ENCODE results near the gene PEX5L.
A peak's percentile ranks its signal among the peaks of the same experiment; 100 is the strongest.

PEX5L gene

GRCh38 chr3:179829401-179829800 lies 207.3 kb downstream of the PEX5L start:
- Mint-ChIP-seq H3K4me3 (no peak overlapping the region), H3K27ac (no peak overlapping the region), H3K9me3 (ENCODE audit: low read depth) (no peaks in the 10 kb centered on the region), H3K36me3 (no peaks in the 10 kb centered on the region), H3K27me3 (no peaks in the 10 kb centered on the region), H3K4me1 (ENCODE audit: low read depth) (no peaks in the 10 kb centered on the region)

GRCh38 chr3:179828738-179829137 lies 208.0 kb downstream of the PEX5L start:
- Mint-ChIP-seq H3K27me3 (no peaks in the 10 kb centered on the region), H3K4me1 (ENCODE audit: low read depth) (no peaks in the 10 kb centered on the region)

GRCh38 chr3:179826247-179826637 lies 210.5 kb downstream of the PEX5L start:
- Mint-ChIP-seq H3K27me3 (peaks cover 1% of the 10 kb centered on the region), H3K4me3 (no peak overlapping the region), H3K27ac (no peak overlapping the region), H3K4me1 (ENCODE audit: low read depth) (no peaks in the 10 kb centered on the region), H3K9me3 (ENCODE audit: low read depth) (no peaks in the 10 kb centered on the region), H3K36me3 (no peaks in the 10 kb centered on the region)

More at GRCh38 chr3:179828738-179829137, 208.0 kb downstream of the PEX5L start:
- Mint-ChIP-seq H3K27ac (no peak overlapping the region), H3K9me3 (ENCODE audit: low read depth) (no peaks in the 10 kb centered on the region), H3K36me3 (no peaks in the 10 kb centered on the region), H3K4me3 (no peak overlapping the region)

- Mint-ChIP-seq H3K27ac (no peak overlapping the region), H3K27me3 (peaks cover 2% of the 10 kb centered on the region), H3K9me3 (ENCODE audit: low read depth) (no peaks in the 10 kb centered on the region), H3K36me3 (no peaks in the 10 kb centered on the region), H3K4me1 (ENCODE audit: low read depth) (no peaks in the 10 kb centered on the region), H3K4me3 (no peak overlapping the region)
These were observed 211.1 kb downstream of the PEX5L start for GRCh38 chr3:179825527-179826246.

GRCh38 chr3:179822296-179822695 lies 214.4 kb downstream of the PEX5L start:
- H3K27me3 Mint-ChIP-seq: peaks cover 5% of the 10 kb centered on the region
- H3K4me1 Mint-ChIP-seq (ENCODE audit: low read depth): no peaks in the 10 kb centered on the region
- H3K36me3 Mint-ChIP-seq: no peaks in the 10 kb centered on the region
- no peak overlapping the region for H3K4me3 Mint-ChIP-seq
- no peaks in the 10 kb centered on the region for H3K9me3 Mint-ChIP-seq (ENCODE audit: low read depth)
- no peak overlapping the region for H3K27ac Mint-ChIP-seq

GRCh38 chr3:179819379-179819778 lies 217.4 kb downstream of the PEX5L start:
- H3K9me3 Mint-ChIP-seq (ENCODE audit: low read depth): no peaks in the 10 kb centered on the region
- no peaks in the 10 kb centered on the region for H3K4me1 Mint-ChIP-seq (ENCODE audit: low read depth)
- peaks cover 5% of the 10 kb centered on the region for H3K27me3 Mint-ChIP-seq
- H3K4me3 Mint-ChIP-seq: no peak overlapping the region
- no peaks in the 10 kb centered on the region for H3K36me3 Mint-ChIP-seq
- no peak overlapping the region for H3K27ac Mint-ChIP-seq

- Mint-ChIP-seq H3K9me3 (ENCODE audit: low read depth) (no peaks in the 10 kb centered on the region), H3K4me1 (ENCODE audit: low read depth) (peaks cover 2% of the 10 kb centered on the region), H3K36me3 (no peaks in the 10 kb centered on the region), H3K27ac (no peak overlapping the region), H3K4me3 (no peak overlapping the region), H3K27me3 (no peaks in the 10 kb centered on the region)
These were observed 224.7 kb downstream of the PEX5L start for GRCh38 chr3:179812096-179812382.

- no peak overlapping the region for H3K27ac Mint-ChIP-seq
- no peaks in the 10 kb centered on the region for H3K27me3 Mint-ChIP-seq
- no peak overlapping the region for H3K4me3 Mint-ChIP-seq
- no peaks in the 10 kb centered on the region for H3K9me3 Mint-ChIP-seq (ENCODE audit: low read depth)
- H3K36me3 Mint-ChIP-seq: no peaks in the 10 kb centered on the region
- H3K4me1 Mint-ChIP-seq (ENCODE audit: low read depth): peaks cover 2% of the 10 kb centered on the region
These were observed 225.2 kb downstream of the PEX5L start for GRCh38 chr3:179811321-179812095.

GRCh38 chr3:179809639-179810038 lies 227.1 kb downstream of the PEX5L start:
- Mint-ChIP-seq H3K36me3 (no peaks in the 10 kb centered on the region), H3K27me3 (no peaks in the 10 kb centered on the region), H3K27ac (no peak overlapping the region), H3K4me3 (no peak overlapping the region), H3K9me3 (ENCODE audit: low read depth) (no peaks in the 10 kb centered on the region), H3K4me1 (ENCODE audit: low read depth) (peaks cover 2% of the 10 kb centered on the region)

- peaks cover 4% of the 10 kb centered on the region for H3K4me1 Mint-ChIP-seq (ENCODE audit: low read depth)
- no peak overlapping the region for H3K27ac Mint-ChIP-seq
- H3K4me3 Mint-ChIP-seq: no peak overlapping the region
- no peaks in the 10 kb centered on the region for H3K9me3 Mint-ChIP-seq (ENCODE audit: low read depth)
- no peaks in the 10 kb centered on the region for H3K27me3 Mint-ChIP-seq
- H3K36me3 Mint-ChIP-seq: no peaks in the 10 kb centered on the region
These were observed 229.1 kb downstream of the PEX5L start for GRCh38 chr3:179807588-179807987.

- Mint-ChIP-seq H3K36me3 (no peaks in the 10 kb centered on the region), H3K27ac (no peak overlapping the region), H3K4me3 (no peak overlapping the region), H3K4me1 (ENCODE audit: low read depth) (peaks cover 2% of the 10 kb centered on the region), H3K9me3 (ENCODE audit: low read depth) (no peaks in the 10 kb centered on the region), H3K27me3 (no peaks in the 10 kb centered on the region)
These were observed 230.6 kb downstream of the PEX5L start for GRCh38 chr3:179806177-179806576.

GRCh38 chr3:179801856-179802255 lies 234.9 kb downstream of the PEX5L start:
- Mint-ChIP-seq H3K27ac (no peak overlapping the region), H3K27me3 (peaks cover 2% of the 10 kb centered on the region), H3K4me1 (ENCODE audit: low read depth) (peaks cover 2% of the 10 kb centered on the region), H3K4me3 (no peak overlapping the region), H3K9me3 (ENCODE audit: low read depth) (no peaks in the 10 kb centered on the region), H3K36me3 (no peaks in the 10 kb centered on the region)

- peaks cover 2% of the 10 kb centered on the region for H3K4me1 Mint-ChIP-seq (ENCODE audit: low read depth)
- peaks cover 2% of the 10 kb centered on the region for H3K27me3 Mint-ChIP-seq
- H3K4me3 Mint-ChIP-seq: no peak overlapping the region
- H3K36me3 Mint-ChIP-seq: no peaks in the 10 kb centered on the region
- H3K9me3 Mint-ChIP-seq (ENCODE audit: low read depth): no peaks in the 10 kb centered on the region
- H3K27ac Mint-ChIP-seq: no peak overlapping the region
These were observed 235.5 kb downstream of the PEX5L start for GRCh38 chr3:179801263-179801662.

- H3K4me3 Mint-ChIP-seq: no peak overlapping the region
- no peaks in the 10 kb centered on the region for H3K36me3 Mint-ChIP-seq
- no peak overlapping the region for H3K27ac Mint-ChIP-seq
These were observed 239.5 kb downstream of the PEX5L start for GRCh38 chr3:179797192-179797591.

GRCh38 chr3:179796421-179796820 lies 240.3 kb downstream of the PEX5L start:
- Mint-ChIP-seq H3K27me3 (peaks cover 2% of the 10 kb centered on the region), H3K4me3 (no peak overlapping the region), H3K9me3 (ENCODE audit: low read depth) (no peaks in the 10 kb centered on the region), H3K36me3 (no peaks in the 10 kb centered on the region), H3K27ac (no peak overlapping the region), H3K4me1 (ENCODE audit: low read depth) (no peaks in the 10 kb centered on the region)

More at GRCh38 chr3:179797192-179797591, 239.5 kb downstream of the PEX5L start:
- Mint-ChIP-seq H3K27me3 (peaks cover 2% of the 10 kb centered on the region), H3K4me1 (ENCODE audit: low read depth) (no peaks in the 10 kb centered on the region), H3K9me3 (ENCODE audit: low read depth) (no peaks in the 10 kb centered on the region)

- H3K36me3 Mint-ChIP-seq: no peaks in the 10 kb centered on the region
- H3K4me1 Mint-ChIP-seq (ENCODE audit: low read depth): no peaks in the 10 kb centered on the region
- H3K27ac Mint-ChIP-seq: peak overlapping the region; percentile 46
- no peaks in the 10 kb centered on the region for H3K9me3 Mint-ChIP-seq (ENCODE audit: low read depth)
- H3K27me3 Mint-ChIP-seq: no peaks in the 10 kb centered on the region
- H3K4me3 Mint-ChIP-seq: no peak overlapping the region
These were observed 242.4 kb downstream of the PEX5L start for GRCh38 chr3:179794355-179794754.

Data from activated naive CD8-positive, alpha-beta T cell (primary cell).